ENCODE results near the gene ATAD1.

DNA sequence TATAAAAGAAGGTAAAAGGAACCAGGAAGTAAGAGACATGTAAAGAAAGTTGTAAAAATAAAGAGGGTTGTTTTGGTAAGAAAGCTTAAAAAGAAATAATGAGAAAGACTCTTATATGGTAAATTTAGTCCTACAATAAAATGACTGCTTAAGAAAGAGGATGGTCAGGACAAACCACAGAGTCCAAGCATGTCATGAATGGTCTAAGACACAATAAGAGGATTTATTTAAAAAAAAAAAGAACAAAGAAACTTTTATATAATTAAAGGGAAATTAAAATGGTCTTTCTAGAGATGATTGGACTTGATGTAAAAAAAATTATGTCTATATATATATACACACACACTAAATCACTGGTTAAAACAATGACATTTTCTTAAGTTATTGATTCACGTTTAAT is 18.2 kb downstream of the ATAD1 start:
- TF ChIP-seq, protein P1, sequence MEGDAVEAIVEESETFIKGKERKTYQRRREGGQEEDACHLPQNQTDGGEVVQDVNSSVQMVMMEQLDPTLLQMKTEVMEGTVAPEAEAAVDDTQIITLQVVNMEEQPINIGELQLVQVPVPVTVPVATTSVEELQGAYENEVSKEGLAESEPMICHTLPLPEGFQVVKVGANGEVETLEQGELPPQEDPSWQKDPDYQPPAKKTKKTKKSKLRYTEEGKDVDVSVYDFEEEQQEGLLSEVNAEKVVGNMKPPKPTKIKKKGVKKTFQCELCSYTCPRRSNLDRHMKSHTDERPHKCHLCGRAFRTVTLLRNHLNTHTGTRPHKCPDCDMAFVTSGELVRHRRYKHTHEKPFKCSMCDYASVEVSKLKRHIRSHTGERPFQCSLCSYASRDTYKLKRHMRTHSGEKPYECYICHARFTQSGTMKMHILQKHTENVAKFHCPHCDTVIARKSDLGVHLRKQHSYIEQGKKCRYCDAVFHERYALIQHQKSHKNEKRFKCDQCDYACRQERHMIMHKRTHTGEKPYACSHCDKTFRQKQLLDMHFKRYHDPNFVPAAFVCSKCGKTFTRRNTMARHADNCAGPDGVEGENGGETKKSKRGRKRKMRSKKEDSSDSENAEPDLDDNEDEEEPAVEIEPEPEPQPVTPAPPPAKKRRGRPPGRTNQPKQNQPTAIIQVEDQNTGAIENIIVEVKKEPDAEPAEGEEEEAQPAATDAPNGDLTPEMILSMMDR (IDR thresholded peaks at IDR 0.05) = no peak
- TF ChIP-seq POLR2A (IDR thresholded peaks at IDR 0.05) (no peak), POLR2AphosphoS5 (IDR thresholded peaks at IDR 0.05) (no peak), EP300 (IDR thresholded peaks at IDR 0.05) (no peak)

Data from sigmoid colon (tissue), 4 donors.